ENCODE results near the gene SLC11A1.

- TF ChIP-seq CTCF (IDR thresholded peaks at IDR 0.05) (peak in 1 of 3 experiments; percentile 7), POLR2A (IDR thresholded peaks at IDR 0.05) (no peak)
Observed at GRCh38 chr2:218368621-218369153, 13.4 kb upstream of the SLC11A1 start.

All from vagina (tissue), 2 donors.